ENCODE measurements around the gene CLCN1.

CLCN1 gene

GRCh38 chr7:143369678-143370651 is 54.1 kb downstream of the CLCN1 start:
- DNase-seq, result no peak

- peak; percentile 79 for DNase-seq
These were observed 56.2 kb downstream of the CLCN1 start for GRCh38 chr7:143372070-143372469.

- DNase-seq, result no peak
These were observed 57.4 kb downstream of the CLCN1 start for GRCh38 chr7:143373255-143373794.

GRCh38 chr7:143374561-143374960 is 58.6 kb downstream of the CLCN1 start:
- peak; percentile 43 for DNase-seq

DNA sequence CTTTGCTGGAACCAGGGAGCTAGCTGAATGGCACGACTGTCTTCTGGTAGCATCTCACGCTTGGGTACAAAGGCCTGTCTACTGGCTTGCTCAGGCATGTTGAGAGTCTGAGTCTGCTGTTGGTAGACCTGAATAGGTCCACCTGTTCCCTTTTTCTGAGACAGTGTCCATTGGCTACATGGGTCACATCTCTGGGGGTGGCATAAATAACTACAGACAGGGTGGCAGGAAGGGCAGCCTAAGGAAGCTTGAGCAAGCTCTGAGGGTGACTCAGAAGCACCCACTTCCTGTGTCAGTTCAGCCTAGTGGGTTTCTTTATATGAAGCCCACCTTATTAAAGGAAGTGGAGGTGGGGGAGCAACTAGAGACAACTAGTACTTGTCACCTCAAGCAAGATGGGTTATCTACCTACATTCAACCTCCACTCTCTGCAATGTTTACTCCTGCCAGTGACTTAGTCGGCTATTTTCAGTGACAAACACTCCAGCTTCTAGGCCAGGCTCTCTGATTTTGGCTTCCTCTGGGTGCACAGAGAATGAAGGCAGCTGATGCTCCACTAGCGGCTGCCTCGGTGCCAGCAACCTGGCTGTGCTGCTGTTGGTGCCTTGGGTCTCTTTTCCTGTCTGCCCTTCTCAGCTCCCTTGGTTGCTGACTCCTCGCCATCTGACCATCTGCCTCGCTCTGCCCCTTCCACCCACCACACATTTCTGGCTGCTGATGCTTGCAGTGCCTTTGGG is 59.6 kb downstream of the CLCN1 start:
- DNase-seq, result peak; percentile 79

- peak; percentile 25 for DNase-seq
These were observed 60.5 kb downstream of the CLCN1 start for GRCh38 chr7:143376396-143376795.

DNA sequence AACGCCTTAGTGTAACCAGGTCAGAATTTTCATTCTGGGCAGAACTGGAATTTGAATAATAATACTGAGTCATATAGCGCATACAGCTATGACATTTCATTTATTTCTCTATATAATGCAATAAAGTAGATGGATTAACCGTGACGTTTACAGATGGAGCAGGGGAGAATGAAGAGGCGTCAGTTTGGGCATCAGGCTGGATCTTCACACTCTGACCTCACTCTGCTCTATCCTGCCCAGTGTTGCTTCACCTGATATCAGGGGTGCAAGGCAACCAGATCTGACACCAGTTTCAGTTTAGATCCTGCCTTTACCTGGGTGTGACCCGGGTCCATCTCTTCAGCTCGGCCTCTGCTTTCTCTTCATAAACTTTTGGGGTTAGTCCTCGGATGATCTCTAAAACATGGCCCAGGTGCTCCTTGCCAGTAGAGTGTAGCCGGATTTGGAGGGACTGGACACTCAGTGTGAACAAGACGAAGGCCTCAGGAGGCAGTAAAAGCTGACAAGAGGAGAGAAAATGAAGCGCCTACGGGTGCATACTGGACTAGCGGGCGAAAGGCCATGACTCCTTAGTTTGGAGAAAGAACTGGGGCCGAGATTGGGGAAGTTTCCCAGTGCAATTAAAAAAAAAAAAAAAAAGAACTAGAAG is 63.8 kb downstream of the CLCN1 start:
- no peak for DNase-seq

DNA sequence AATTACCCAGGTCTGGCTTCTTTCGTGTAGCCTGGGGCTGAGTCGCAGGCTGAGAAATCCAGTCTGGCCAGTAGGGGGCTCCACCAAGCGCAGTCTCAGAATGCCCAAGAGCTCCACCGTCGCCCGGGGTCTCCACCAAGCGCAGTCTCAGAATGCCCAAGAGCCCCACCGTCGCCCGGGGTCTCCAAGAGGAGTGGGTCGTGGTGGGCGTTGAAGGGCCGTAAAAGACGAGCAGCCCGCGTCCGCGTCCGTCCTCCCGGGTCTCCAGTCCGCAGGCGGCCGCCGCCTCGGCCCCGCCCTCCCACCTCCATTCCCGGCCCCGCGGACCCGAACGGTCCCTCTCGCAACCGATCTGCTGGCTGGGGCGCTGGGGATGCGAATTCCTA is 64.3 kb downstream of the CLCN1 start:
- DNase-seq, result peak; percentile 88

- DNase-seq, result peak; percentile 96
These were observed 64.9 kb downstream of the CLCN1 start, which contains the start of gene ZYX for GRCh38 chr7:143380646-143381426. ZYX (plus strand) TSS chr7:143381345; CDS start chr7:143381572, 227 bp downstream.

DNA sequence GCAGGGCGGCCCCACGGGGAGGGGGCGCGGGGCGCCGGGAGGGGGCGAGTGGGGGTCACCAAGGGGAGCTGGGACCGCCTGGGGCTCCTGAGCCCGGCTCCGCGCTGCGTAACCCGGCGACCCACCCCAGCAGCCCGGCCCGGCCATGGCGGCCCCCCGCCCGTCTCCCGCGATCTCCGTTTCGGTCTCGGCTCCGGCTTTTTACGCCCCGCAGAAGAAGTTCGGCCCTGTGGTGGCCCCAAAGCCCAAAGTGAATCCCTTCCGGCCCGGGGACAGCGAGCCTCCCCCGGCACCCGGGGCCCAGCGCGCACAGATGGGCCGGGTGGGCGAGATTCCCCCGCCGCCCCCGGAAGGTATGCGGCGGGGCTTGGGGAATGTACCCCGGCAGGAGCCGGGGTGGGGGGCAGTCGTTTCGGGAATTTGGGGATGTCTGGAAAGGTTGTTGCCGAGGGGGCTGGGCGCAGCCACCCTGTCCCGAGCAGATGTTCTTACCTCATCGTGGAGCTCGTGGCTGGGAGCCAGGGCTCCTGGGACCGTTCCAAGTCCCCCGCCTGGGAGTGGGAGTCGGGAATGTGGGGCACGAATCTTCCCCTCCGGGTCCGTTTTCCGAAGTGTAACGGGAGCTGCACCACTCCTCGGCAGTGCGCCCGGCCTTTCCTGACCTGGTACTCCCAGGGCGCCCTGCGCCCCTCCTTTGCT is 65.7 kb downstream of the CLCN1 start:
- DNase-seq, result no peak

DNA sequence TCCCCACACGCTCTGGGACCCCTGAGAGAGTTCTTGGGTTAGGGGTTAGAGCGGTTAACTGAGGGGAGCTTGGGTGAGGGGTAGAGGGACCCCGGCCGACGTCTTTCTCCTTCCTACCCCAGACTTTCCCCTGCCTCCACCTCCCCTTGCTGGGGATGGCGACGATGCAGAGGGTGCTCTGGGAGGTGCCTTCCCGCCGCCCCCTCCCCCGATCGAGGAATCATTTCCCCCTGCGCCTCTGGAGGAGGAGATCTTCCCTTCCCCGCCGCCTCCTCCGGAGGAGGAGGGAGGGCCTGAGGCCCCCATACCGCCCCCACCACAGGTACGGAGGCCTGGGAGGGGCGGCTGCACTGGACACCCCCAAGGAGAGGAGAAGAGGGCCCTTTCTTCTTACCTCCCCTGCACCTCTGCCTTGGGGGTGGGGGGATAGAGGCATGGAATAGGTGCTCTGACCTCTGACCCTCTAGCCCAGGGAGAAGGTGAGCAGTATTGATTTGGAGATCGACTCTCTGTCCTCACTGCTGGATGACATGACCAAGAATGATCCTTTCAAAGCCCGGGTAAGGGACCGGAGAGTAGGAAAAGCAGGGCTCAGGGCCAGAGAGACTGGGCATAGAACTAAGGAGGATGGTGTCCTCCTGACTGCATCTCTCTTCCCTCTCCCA is 66.3 kb downstream of the CLCN1 start:
- DNase-seq, result no peak

DNA sequence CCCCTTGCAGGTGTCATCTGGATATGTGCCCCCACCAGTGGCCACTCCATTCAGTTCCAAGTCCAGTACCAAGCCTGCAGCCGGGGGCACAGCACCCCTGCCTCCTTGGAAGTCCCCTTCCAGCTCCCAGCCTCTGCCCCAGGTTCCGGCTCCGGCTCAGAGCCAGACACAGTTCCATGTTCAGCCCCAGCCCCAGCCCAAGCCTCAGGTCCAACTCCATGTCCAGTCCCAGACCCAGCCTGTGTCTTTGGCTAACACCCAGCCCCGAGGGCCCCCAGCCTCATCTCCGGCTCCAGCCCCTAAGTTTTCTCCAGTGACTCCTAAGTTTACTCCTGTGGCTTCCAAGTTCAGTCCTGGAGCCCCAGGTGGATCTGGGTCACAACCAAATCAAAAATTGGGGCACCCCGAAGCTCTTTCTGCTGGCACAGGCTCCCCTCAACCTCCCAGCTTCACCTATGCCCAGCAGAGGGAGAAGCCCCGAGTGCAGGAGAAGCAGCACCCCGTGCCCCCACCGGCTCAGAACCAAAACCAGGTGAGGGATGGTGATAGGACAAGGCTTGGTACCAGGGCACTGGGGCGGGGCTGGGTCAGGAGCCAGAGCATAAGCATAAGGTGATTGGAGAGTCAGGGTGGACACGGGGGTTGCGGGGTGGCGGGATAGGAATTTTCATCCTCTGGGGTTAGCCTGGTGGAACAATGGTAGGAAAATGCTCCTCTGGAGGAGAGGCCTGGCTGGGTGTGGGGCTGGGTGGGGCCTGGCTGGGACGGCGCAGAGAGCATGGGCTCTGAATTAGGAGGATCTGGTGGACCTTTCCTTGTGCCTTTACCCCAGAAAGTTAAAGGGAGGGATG is 67.1 kb downstream of the CLCN1 start:
- no peak for DNase-seq

DNA sequence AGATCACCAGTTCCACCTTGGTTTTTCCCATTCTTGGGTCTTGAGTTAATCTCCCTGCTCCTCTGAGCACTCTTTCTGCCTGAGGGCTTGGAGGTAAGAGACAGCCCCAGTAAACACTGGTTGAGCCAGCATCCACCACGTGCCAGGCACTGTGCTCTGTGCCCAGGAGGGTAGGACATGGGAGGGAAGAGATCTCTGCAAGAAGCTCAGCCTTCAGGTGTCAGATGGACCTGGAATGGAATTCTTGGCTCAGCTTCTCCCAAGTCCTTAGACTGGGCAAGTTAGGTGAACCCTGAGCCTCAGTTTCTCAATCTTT is 67.7 kb downstream of the CLCN1 start:
- no peak for DNase-seq

GRCh38 chr7:143384148-143384547 is 68.2 kb downstream of the CLCN1 start:
- DNase-seq, result no peak

DNA sequence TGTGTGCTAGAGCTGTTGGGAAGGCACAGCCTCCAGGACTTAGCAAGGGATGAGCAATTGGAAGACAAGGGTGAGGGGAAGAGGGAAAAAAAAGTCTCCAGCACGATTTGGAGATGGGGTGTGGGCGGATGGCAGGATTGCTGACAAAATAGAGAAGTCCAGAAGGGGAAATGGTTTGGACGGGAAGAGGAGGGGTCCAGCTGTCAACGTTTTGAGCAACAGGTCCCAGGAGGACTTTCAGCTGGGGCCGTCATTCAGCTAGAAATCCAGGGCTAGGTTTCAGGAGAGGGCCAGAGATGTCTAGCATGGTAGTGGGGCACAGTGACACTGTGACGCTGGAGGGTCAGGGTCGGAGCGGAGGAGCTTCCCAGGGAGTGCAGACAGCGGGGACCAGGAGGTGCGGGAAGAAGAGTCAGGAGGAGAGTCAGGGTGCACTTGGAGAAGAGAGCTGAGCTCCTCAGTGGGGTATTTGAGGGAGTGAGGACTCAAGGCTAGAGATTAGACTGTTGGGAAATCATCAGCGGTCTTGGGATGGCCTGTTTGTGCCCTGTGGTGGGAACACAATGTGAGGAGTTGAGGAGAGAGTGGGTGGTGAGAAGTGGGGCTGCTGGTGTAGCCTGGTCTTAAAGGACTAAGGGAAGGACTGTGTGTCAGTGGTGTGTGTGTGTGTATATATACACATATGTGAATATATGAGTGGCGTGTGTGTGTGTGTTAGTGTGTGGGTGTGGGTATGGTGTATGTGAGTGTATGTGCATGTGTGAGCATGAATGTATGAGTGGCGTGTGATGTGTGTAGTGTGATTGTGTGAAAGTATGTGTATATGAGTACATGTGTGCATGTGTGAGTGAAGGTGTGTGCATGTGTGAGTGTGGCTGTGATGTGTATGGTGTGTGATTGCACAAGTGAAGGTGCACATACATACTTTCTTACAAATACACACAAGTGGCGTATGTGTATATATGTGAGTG is 69.0 kb downstream of the CLCN1 start:
- DNase-seq, result peak; percentile 58

DNA sequence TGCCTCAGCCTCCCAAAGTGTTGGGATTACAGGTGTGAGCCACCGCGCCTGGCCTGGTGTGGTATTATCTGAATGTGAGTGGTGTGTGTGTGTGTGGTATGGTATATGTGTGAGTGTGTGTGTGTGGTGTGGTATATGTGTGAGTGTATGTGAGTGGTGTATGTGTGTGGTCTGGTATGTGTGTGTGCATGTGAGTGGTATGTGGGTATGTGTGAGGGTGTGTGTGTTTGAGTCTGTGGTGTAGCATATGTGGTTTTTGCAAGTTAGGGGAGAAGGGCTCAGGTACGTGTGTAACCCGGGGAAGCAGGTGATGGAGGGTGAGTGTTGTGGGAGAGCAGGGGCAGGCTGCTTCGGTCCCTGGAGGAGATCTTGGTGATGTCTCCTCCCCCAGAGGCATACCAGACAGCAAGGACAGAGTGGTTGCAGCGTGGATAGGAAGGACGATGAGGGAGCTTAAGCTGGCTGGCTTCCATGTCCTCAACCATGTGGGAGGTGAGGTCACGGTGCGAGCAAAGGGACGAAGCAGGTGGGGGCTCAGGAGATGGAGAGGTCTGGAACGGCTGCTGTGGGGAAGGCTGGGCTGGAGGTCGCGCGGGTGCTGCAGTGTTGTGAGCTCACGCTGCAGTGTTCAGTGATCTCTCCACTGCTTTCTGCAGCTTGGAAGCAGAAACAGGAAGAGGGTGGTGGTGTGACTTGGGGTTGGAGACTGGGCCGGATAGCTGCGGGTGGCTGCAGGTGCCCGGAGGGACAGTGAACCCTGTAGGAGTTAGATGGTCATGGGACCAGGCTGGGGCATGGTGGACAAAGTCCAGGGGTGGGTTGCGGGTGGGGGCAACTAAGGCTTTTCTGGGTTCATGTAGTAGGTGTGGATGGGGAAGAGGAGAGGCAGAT is 70.2 kb downstream of the CLCN1 start:
- peak; percentile 46 for DNase-seq

DNA sequence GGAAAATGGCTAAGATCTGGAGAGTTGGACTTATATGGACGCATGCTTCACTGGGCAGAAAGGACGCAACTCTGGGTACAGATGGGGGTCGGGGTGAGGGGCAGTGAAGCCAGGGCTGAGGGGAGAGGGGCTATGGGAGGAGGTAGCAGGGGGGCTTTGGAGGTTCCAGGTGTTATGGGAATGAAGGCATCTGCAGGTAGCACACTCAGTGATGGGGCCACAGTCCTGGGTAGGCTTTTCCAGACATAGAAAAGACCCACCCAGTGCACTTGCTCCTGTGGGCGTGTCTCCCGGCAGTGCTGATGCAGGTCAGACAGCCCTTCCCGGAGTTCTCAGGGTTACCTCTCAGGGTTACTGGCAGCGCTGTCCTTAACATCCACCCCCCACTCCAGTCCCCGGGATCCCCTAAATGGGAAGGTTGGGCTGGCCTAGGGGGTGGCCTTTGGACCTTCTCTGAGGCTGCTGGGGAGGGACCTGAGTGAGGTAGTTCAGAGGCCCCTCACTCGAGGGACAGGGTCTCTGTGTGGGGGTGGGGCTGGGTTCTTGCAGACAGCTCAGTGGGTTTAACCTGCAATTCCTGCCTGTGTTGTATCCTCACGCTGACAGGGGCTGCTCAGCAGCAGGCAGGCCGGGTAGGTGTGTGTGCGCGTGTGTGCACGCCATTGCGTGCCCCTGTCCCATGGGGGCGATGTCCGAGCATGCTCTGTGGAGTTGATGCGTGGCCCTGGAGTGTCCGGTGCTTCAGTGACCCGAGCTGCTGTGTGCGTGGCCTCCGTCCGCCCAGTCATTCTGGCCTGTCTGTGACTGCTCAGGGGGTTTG is 71.5 kb downstream of the CLCN1 start:
- no peak for DNase-seq

Data from GDM1 (cell line).